Neural progenitor cell (in vitro differentiated cells): Measurements from ENCODE around the gene ARMC9. TPM values are rescaled to one million over a fixed set of nuclear protein-coding genes. Genes with fewer than 3 reads are reported as not detected.
A peak's percentile ranks its signal among the peaks of the same experiment; 100 is the strongest.

Experiments used
- DNase-seq: peaks from one replicate; pipeline ENCODE4 v3.0.0-alpha.2; 2016; ENCODE audit warnings: low spot score
- H2AFZ ChIP-seq: fragments of 200-600 bp; sonication (generic); replicated peaks from 2 replicates; pipeline ENCODE4 v1.6.1; 2016; ENCODE audit warnings: antibody characterized with exemption
- H3F3A ChIP-seq: fragments of 200-600 bp; sonication (generic); 2 replicates; pipeline ENCODE4 v1.6.1; 2016; ENCODE audit warnings: antibody characterized with exemption, low read depth
- H3K27ac ChIP-seq: fragments of 200-600 bp; sonication (generic); 2 replicates; pipeline ENCODE4 v1.5.1; 2016; ENCODE audit warnings: mild to moderate bottlenecking
- H3K27me3 ChIP-seq: fragments of 200-600 bp; sonication (generic); 2 replicates; pipeline ENCODE4 v1.6.1; 2016; ENCODE audit warnings: mild to moderate bottlenecking, moderate library complexity
- H3K36me3 ChIP-seq: fragments of 200-600 bp; sonication (generic); 2 replicates; pipeline ENCODE4 v1.5.1; 2016
- H3K4me1 ChIP-seq: fragments of 200-600 bp; sonication (generic); 2 replicates; pipeline ENCODE4 v1.6.1; 2016; ENCODE audit warnings: mixed run types
- H3K4me2 ChIP-seq: fragments of 200-600 bp; sonication (generic); 2 replicates; pipeline ENCODE4 v1.6.1; 2016
- H3K4me3 ChIP-seq: fragments of 200-600 bp; sonication (generic); 2 replicates; pipeline ENCODE4 v1.5.1; 2016
- H3K79me2 ChIP-seq: fragments of 200-600 bp; sonication (generic); 2 replicates; pipeline ENCODE4 v1.6.1; 2016; ENCODE audit warnings: low read depth
- H3K9ac ChIP-seq: fragments of 200-600 bp; sonication (generic); 2 replicates; pipeline ENCODE4 v1.6.1; 2016
- H3K9me3 ChIP-seq: fragments of 200-600 bp; sonication (generic); 2 replicates; pipeline ENCODE4 v1.5.1; 2016; ENCODE audit warnings: low read depth
- H4K20me1 ChIP-seq: fragments of 200-600 bp; sonication (generic); 2 replicates; pipeline ENCODE4 v1.6.1; 2016; ENCODE audit warnings: low read depth
- H3K27ac Mint-ChIP-seq: 3 replicates; pipeline ENCODE4 v1.8.0; 2021; ENCODE audit warnings: mixed read lengths
- H3K27me3 Mint-ChIP-seq: 2 replicates; pipeline ENCODE4 v1.8.0; 2022; ENCODE audit warnings: low read depth, mild to moderate bottlenecking, inconsistent platforms, moderate library complexity, mixed read lengths; ENCODE audit not compliant: insufficient read depth
- H3K36me3 Mint-ChIP-seq: 3 replicates; pipeline ENCODE4 v1.8.0; 2021; ENCODE audit warnings: mixed read lengths
- H3K4me1 Mint-ChIP-seq: 3 replicates; pipeline ENCODE4 v1.8.0; 2021; ENCODE audit warnings: mixed read lengths
- H3K4me3 Mint-ChIP-seq: 3 replicates; pipeline ENCODE4 v1.8.0; 2021; ENCODE audit warnings: mild to moderate bottlenecking, moderate library complexity, mixed read lengths
- H3K9me3 Mint-ChIP-seq: 3 replicates; pipeline ENCODE4 v1.8.0; 2020; ENCODE audit warnings: mixed read lengths
- EZH2 ChIP-seq: fragments of 200-600 bp; sonication (generic); IDR thresholded peaks from 2 replicates; pipeline ENCODE4 v1.6.1; 2017; ENCODE audit warnings: antibody characterized with exemption, mild to moderate bottlenecking, moderate library complexity
- EZH2phosphoT487 ChIP-seq: fragments of 200-600 bp; sonication (generic); IDR thresholded peaks from 2 replicates; pipeline ENCODE4 v1.6.1; 2017; ENCODE audit warnings: antibody characterized with exemption
- total RNA-seq: library from RNA; depleted of rRNA; stranded (reverse); fragments of >200 nt; gene quantifications from 2 replicates; pipeline ENCODE4 v1.2.3, GENCODE V29; 2015; ENCODE audit warnings: low replicate concordance
- TF ChIP-seq, protein P1 (sequence below): fragments of 200-600 bp; sonication (generic); IDR thresholded peaks from 2 replicates; pipeline ENCODE4 v1.5.1; 2017; ENCODE audit warnings: antibody characterized with exemption, mild to moderate bottlenecking

The ARMC9 gene
- 42.8 and 45.8 TPM in 2 replicates for total RNA-seq

DNA sequence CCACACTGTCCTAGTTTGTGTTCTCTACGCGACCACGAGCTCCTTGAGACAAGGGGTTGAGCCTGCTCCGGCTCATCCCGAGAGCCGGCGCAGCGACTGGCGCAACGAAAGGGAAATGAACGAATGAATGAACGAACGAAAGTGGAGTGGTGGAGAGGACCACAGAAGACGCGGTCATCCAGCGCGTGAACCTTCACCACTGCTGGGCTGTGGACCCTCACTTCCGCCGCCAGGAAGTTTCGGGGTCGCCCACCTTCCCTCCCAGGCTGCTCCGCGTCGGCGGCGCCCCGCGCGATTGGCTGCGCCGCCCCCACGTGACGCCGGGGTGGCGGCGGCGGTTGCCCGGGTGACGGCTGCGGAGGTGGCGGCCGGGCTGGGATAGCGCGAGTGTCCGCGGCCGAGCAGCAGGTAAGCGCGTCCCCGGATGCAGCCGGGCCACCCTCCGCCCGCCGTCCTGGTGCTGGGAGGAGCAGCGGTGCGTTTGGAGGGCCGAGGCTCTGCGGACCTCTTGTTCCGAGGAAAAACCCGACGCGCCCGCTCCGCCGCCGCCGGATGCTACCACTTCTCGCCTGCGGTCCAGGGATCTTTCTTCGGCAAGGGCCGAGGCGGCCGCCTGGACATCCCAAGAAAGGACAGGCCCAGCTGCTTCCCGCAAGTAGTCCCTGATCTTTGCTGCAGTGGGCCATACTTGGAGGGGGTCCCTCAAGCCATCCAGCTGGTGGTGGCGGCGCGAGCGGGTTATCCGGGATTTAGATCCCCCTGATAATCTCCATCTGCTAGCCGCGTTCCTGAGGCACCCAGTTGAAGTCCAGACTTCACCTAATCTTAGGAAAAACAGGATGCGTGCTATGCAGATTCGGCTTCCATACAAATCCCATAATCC, at the start of gene ARMC9:
Gene ARMC9, plus strand, starts transcription at position 341 of the 883 bp plus-strand sequence. CDS start 7,608 bp downstream, outside the sequence.
- Histone ChIP-seq H3F3A (peaks cover 6% of the 10 kb centered on the region), H3K4me2 (peak within 1 kb of the TSS; percentile 85), H3K36me3 (no peaks in the 10 kb centered on the region), H3K27ac (peak within 1 kb of the TSS; percentile 57), H3K9me3 (no peaks in the 10 kb centered on the region), H3K4me1 (peaks cover 3% of the 10 kb centered on the region), H3K79me2 (peaks cover 22% of the 10 kb centered on the region), H3K4me3 (peak within 1 kb of the TSS; percentile 57), H4K20me1 (no peaks in the 10 kb centered on the region), H2AFZ (peak within 1 kb of the TSS; percentile 57), H3K27me3 (no peaks in the 10 kb centered on the region), H3K9ac (peak within 1 kb of the TSS; percentile 65)
- peaks cover 30% of the 10 kb centered on the region for H3K4me1 Mint-ChIP-seq
- peak; percentile 92 for DNase-seq
- H3K9me3 Mint-ChIP-seq = peaks cover 2% of the 10 kb centered on the region
- H3K4me3 Mint-ChIP-seq = peak within 1 kb of the TSS; percentile 97
- peaks cover 6% of the 10 kb centered on the region for H3K27me3 Mint-ChIP-seq
- peaks cover 16% of the 10 kb centered on the region for H3K36me3 Mint-ChIP-seq
- TF ChIP-seq EZH2 = peak; percentile 41
- TF ChIP-seq, protein P1, sequence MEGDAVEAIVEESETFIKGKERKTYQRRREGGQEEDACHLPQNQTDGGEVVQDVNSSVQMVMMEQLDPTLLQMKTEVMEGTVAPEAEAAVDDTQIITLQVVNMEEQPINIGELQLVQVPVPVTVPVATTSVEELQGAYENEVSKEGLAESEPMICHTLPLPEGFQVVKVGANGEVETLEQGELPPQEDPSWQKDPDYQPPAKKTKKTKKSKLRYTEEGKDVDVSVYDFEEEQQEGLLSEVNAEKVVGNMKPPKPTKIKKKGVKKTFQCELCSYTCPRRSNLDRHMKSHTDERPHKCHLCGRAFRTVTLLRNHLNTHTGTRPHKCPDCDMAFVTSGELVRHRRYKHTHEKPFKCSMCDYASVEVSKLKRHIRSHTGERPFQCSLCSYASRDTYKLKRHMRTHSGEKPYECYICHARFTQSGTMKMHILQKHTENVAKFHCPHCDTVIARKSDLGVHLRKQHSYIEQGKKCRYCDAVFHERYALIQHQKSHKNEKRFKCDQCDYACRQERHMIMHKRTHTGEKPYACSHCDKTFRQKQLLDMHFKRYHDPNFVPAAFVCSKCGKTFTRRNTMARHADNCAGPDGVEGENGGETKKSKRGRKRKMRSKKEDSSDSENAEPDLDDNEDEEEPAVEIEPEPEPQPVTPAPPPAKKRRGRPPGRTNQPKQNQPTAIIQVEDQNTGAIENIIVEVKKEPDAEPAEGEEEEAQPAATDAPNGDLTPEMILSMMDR = no peak
- peak within 1 kb of the TSS; percentile 93 for H3K27ac Mint-ChIP-seq

DNA sequence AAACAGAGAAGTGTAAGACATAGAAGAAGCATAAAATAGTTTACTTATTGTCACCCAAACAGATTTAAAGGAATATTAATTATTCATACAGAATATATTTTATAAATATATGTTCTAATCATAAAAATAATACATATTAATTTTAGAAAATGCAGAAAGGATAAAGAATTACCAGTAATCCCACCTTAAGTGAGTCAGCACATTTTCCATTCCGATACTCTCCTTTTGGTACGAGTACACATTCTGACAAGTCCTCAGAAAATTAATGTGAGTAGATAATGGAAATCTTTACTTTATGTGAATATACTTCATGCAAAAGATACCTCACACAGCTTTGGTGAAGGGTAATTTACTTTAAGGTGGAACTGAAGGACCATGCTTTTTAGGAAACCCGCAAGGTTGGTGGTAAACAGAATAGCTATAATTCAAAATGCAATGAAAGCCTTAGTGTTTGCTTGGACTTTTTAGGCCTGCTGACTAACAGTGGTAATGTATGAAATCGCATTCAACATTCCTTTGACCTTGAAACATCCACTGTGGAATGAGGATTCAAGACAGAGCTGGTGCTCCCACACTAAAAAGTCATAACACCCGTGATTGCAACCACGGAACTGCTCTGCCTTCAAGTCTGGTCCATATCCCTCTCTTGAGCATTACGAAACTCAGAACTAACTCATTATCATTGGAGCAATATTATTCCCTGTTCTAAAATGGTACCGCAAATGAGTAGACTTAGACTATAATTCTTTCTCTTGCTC, 45.5 kb upstream of the ARMC9 start:
- H3K27ac ChIP-seq = no peak overlapping the region
- no peak for DNase-seq
- Mint-ChIP-seq H3K27me3 (peaks cover 2% of the 10 kb centered on the region), H3K36me3 (peaks cover 3% of the 10 kb centered on the region), H3K9me3 (no peaks in the 10 kb centered on the region), H3K4me1 (no peaks in the 10 kb centered on the region), H3K4me3 (no peak overlapping the region), H3K27ac (no peak overlapping the region)
- no peak for TF ChIP-seq EZH2phosphoT487
- TF ChIP-seq EZH2 = no peak
- TF ChIP-seq, protein P1 = no peak
- H4K20me1 ChIP-seq = no peaks in the 10 kb centered on the region
- H3F3A ChIP-seq = peaks cover 5% of the 10 kb centered on the region
- H3K27me3 ChIP-seq = no peaks in the 10 kb centered on the region
- H2AFZ ChIP-seq = no peak overlapping the region
- H3K4me3 ChIP-seq = no peak overlapping the region
- peaks cover 12% of the 10 kb centered on the region for H3K36me3 ChIP-seq
- H3K79me2 ChIP-seq = no peaks in the 10 kb centered on the region
- no peaks in the 10 kb centered on the region for H3K9me3 ChIP-seq
- no peak overlapping the region for H3K4me2 ChIP-seq
- H3K9ac ChIP-seq = no peak overlapping the region
- H3K4me1 ChIP-seq = no peaks in the 10 kb centered on the region

DNA sequence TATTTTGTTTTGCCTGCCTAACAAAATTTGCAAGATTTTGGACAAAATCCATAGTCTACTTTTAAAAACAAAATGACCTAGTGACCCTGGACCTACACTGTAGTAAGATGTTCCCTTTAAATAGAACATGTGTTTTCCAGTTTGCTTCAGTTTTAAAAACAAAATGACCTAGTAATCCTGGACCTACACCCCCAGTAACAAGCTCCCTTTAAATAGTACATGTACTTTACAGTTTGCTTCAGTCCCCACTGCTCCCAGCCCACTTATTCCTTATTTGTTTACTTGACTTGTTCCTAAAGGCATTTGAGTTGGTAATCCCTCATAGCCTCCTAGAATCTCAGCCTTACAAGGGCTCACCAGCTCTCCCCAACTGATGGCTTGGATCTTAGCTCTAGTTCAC, 39.1 kb upstream of the ARMC9 start:
- Mint-ChIP-seq H3K9me3 (no peaks in the 10 kb centered on the region), H3K27me3 (peaks cover 2% of the 10 kb centered on the region), H3K36me3 (peaks cover 9% of the 10 kb centered on the region), H3K4me1 (no peaks in the 10 kb centered on the region), H3K4me3 (no peak overlapping the region), H3K27ac (no peak overlapping the region)
- Histone ChIP-seq H3K4me1 (no peaks in the 10 kb centered on the region), H3K79me2 (no peaks in the 10 kb centered on the region), H3K27me3 (no peaks in the 10 kb centered on the region), H4K20me1 (no peaks in the 10 kb centered on the region), H2AFZ (no peak overlapping the region), H3K36me3 (peaks cover 9% of the 10 kb centered on the region), H3K9me3 (no peaks in the 10 kb centered on the region), H3K9ac (no peak overlapping the region), H3K27ac (no peak overlapping the region), H3K4me2 (no peak overlapping the region), H3F3A (peaks cover 5% of the 10 kb centered on the region), H3K4me3 (no peak overlapping the region)
- TF ChIP-seq EZH2 = no peak
- TF ChIP-seq, protein P1 = no peak
- no peak for TF ChIP-seq EZH2phosphoT487
- no peak for DNase-seq
